Ascending aorta (tissue), 2 donors: ENCODE results near the gene ZNF503. TPM values are rescaled to one million over a fixed set of nuclear protein-coding genes. Genes with fewer than 3 reads are reported as not detected.

Source experiments
- DNase-seq, 2 donors: peaks; one replicate each; pipeline ENCODE4 v3.0.0-alpha.2; 2019; ENCODE audit warnings: low spot score in 2 of 2
- H3K27ac ChIP-seq, 2 donors: fragments of 200-600 bp; sonication (generic); one replicate each; pipeline ENCODE4 v1.5.1; 2016 to 2017; ENCODE audit warnings: mild to moderate bottlenecking in 1 of 2
- H3K27me3 ChIP-seq: fragments of 200-600 bp; sonication (generic); one replicate; pipeline ENCODE4 v1.5.1; 2017
- H3K36me3 ChIP-seq, 2 donors: fragments of 200-600 bp; sonication (generic); one replicate each; pipeline ENCODE4 v1.5.1; 2016
- H3K4me1 ChIP-seq, 2 donors: fragments of 200-600 bp; sonication (generic); one replicate each; pipeline ENCODE4 v1.5.1; 2016 to 2017; ENCODE audit warnings: mild to moderate bottlenecking in 1 of 2
- H3K4me3 ChIP-seq, 2 donors: fragments of 200-600 bp; sonication (generic); one replicate each; pipeline ENCODE4 v1.5.1; 2016 to 2017; ENCODE audit warnings: mild to moderate bottlenecking in 1 of 2
- H3K9me3 ChIP-seq, 2 donors: fragments of 200-600 bp; sonication (generic); one replicate each; pipeline ENCODE4 v1.5.1; 2016
- CTCF ChIP-seq, 3 experiments: fragments of 200-600 bp in 2 of 3; fragments of 450-650 bp in 1 of 3; sonication (generic) in 2 of 3; IDR thresholded peaks; one replicate each; pipeline ENCODE4 v1.5.1; 2016 to 2019; ENCODE audit warnings: antibody characterized with exemption in 3 of 3, mild to moderate bottlenecking in 1 of 3, moderate library complexity in 1 of 3
- intact Hi-C: fragments of 100-400 bp; cut with DNase I; formaldehyde crosslinking; loops from one replicate; pipeline ENCODE4 v1.15.1; 2023
- total RNA-seq: library from RNA; depleted of rRNA; stranded (reverse); fragments of >200 nt; gene quantifications from one replicate; pipeline ENCODE4 v1.1.0, GENCODE V29; 2016

The ZNF503 gene
- total RNA-seq, 1 donor from 2014 or later: 28.8 TPM

GRCh38 chr10:75425291-75426079 lies 23.9 kb upstream of the ZNF503 start:
- intact Hi-C loops: no loop called here
- TF ChIP-seq CTCF (IDR thresholded peaks at IDR 0.05): no peak
- DNase-seq: no peak
- Histone ChIP-seq H3K36me3 (no peaks in the 10 kb centered on the region), H3K27me3 (no peaks in the 10 kb centered on the region), H3K4me3 (no peak overlapping the region), H3K4me1 (peaks cover 0 to 2% of the 10 kb centered on the region in 2 donors), H3K9me3 (no peaks in the 10 kb centered on the region), H3K27ac (no peak overlapping the region)

GRCh38 chr10:75424571-75424970 lies 23.0 kb upstream of the ZNF503 start:
- Histone ChIP-seq H3K4me1 (no peaks in the 10 kb centered on the region), H3K4me3 (no peak overlapping the region), H3K27me3 (no peaks in the 10 kb centered on the region), H3K9me3 (no peaks in the 10 kb centered on the region), H3K36me3 (no peaks in the 10 kb centered on the region), H3K27ac (no peak overlapping the region)
- DNase-seq: no peak
- intact Hi-C loops: no loop called here
- no peak for TF ChIP-seq CTCF (IDR thresholded peaks at IDR 0.05)

- H3K27me3 ChIP-seq: no peaks in the 10 kb centered on the region
- no peak overlapping the region for H3K4me3 ChIP-seq
- DNase-seq: no peak
Observed at GRCh38 chr10:75422913-75423312, 21.3 kb upstream of the ZNF503 start.

GRCh38 chr10:75418712-75419111 lies 17.1 kb upstream of the ZNF503 start:
- Histone ChIP-seq H3K36me3 (no peaks in the 10 kb centered on the region), H3K27ac (no peak overlapping the region), H3K9me3 (no peaks in the 10 kb centered on the region), H3K4me1 (no peaks in the 10 kb centered on the region), H3K27me3 (no peaks in the 10 kb centered on the region), H3K4me3 (no peak overlapping the region)
- intact Hi-C loops: no loop called here
- DNase-seq: no peak
- no peak for TF ChIP-seq CTCF (IDR thresholded peaks at IDR 0.05)

More at GRCh38 chr10:75422913-75423312, 21.3 kb upstream of the ZNF503 start:
- intact Hi-C loops: no loop called here
- Histone ChIP-seq H3K4me1 (no peaks in the 10 kb centered on the region), H3K27ac (no peak overlapping the region), H3K9me3 (no peaks in the 10 kb centered on the region), H3K36me3 (no peaks in the 10 kb centered on the region)
- no peak for TF ChIP-seq CTCF (IDR thresholded peaks at IDR 0.05)

DNA sequence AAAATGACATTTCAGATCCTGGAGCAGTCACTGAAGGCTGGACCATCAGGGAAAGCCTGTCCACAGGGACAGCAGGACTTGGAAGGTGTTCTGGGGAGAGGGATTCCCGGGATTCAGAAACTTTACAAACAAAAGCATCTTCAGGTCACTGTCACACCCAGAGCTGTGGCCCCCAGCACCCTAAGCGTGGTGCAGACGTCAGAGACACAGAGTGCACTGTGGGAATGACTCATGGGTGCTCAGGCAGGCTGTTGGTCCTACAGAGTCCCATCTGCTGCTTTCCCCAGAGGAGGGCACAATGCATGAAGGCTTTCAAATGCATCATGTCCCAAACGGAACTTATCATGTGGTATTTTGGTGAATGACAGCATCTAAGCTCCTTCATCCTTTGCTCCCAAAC lies 16.7 kb upstream of the ZNF503 start:
- intact Hi-C loops: no loop called here
- no peak for TF ChIP-seq CTCF (IDR thresholded peaks at IDR 0.05)
- no peaks in the 10 kb centered on the region for H3K36me3 ChIP-seq
- no peak overlapping the region for H3K27ac ChIP-seq
- H3K4me3 ChIP-seq: no peak overlapping the region
- H3K4me1 ChIP-seq: no peaks in the 10 kb centered on the region
- DNase-seq: no peak
- H3K27me3 ChIP-seq: no peaks in the 10 kb centered on the region
- H3K9me3 ChIP-seq: no peaks in the 10 kb centered on the region
